Esophagus muscularis mucosa (tissue), 4 donors: ENCODE data around the gene RFNG. TPM values are rescaled to one million over a fixed set of nuclear protein-coding genes. Genes with fewer than 3 reads are reported as not detected.

Experiments
- DNase-seq: peaks from one replicate; pipeline ENCODE4 v3.0.0-alpha.2; 2017; ENCODE audit errors: extremely low spot score
- H3K27ac ChIP-seq, 4 donors: fragments of 200-600 bp; sonication (generic); replicated peaks in 1 of 4; 1 replicate in 3 of 4; 2 replicates in 1 of 4; pipeline ENCODE4 v1.5.1; 2016 to 2019; ENCODE audit warnings: mild to moderate bottlenecking in 1 of 4
- H3K27me3 ChIP-seq, 4 donors: fragments of 200-600 bp; sonication (generic); one replicate each; pipeline versions ENCODE4 v1.5.1 to v1.6.0; 2016 to 2019
- H3K36me3 ChIP-seq, 4 donors: fragments of 200-600 bp; sonication (generic); one replicate each; pipeline ENCODE4 v1.5.1; 2016 to 2019
- H3K4me1 ChIP-seq, 4 donors: fragments of 200-600 bp; sonication (generic); one replicate each; pipeline ENCODE4 v1.5.1; 2016 to 2019
- H3K4me3 ChIP-seq, 4 donors: fragments of 200-600 bp; sonication (generic); 1 replicate in 2 of 4; 2 replicates in 2 of 4; pipeline ENCODE4 v1.5.1; 2016 to 2019; ENCODE audit warnings: mild to moderate bottlenecking in 4 of 4, moderate library complexity in 1 of 4
- H3K9me3 ChIP-seq, 4 donors: fragments of 200-600 bp; sonication (generic); 1 replicate in 3 of 4; 2 replicates in 1 of 4; pipeline ENCODE4 v1.5.1; 2016 to 2019
- EP300 ChIP-seq: sonication (generic); formaldehyde crosslinking; IDR thresholded peaks from one replicate; pipeline ENCODE4 v1.6.1; 2017; ENCODE audit warnings: antibody characterized with exemption
- POLR2A ChIP-seq: fragments of 450-650 bp; IDR thresholded peaks from one replicate; pipeline ENCODE4 v1.6.1; 2017; ENCODE audit warnings: antibody characterized with exemption, moderate library complexity, mild to moderate bottlenecking, low read depth
- POLR2AphosphoS5 ChIP-seq, 2 donors: sonication (generic); formaldehyde crosslinking; IDR thresholded peaks; one replicate each; pipeline ENCODE4 v1.6.1; 2017; ENCODE audit warnings: antibody characterized with exemption in 2 of 2
- WGBS: methylation state at CpG from one replicate; pipeline ENCODE4 v1.1.5; 2018; 5-methylcytosine and 5-hydroxymethylcytosine counted together
- intact Hi-C: fragments of 100-400 bp; cut with DNase I; formaldehyde crosslinking; loops from one replicate; pipeline ENCODE4 v1.15.1; 2023
- total RNA-seq, 4 donors: library from RNA; depleted of rRNA; stranded (reverse); fragments of >200 nt; gene quantifications; one replicate each; pipeline versions ENCODE4 v1.1.0 to v1.2.1, GENCODE V29; 2016
- TF ChIP-seq, protein P1 (sequence below), 3 experiments: fragments of 200-600 bp in 2 of 3; fragments of 450-650 bp in 1 of 3; sonication (generic) in 2 of 3; IDR thresholded peaks; one replicate each; pipeline ENCODE4 v1.5.1; 2017 to 2019; ENCODE audit warnings: antibody characterized with exemption in 3 of 3, mild to moderate bottlenecking in 2 of 3, moderate library complexity in 1 of 3

Gene RFNG
- total RNA-seq, 4 donors from 2014 or later: 32.4 to 54.8 (median 42.5) TPM

DNA sequence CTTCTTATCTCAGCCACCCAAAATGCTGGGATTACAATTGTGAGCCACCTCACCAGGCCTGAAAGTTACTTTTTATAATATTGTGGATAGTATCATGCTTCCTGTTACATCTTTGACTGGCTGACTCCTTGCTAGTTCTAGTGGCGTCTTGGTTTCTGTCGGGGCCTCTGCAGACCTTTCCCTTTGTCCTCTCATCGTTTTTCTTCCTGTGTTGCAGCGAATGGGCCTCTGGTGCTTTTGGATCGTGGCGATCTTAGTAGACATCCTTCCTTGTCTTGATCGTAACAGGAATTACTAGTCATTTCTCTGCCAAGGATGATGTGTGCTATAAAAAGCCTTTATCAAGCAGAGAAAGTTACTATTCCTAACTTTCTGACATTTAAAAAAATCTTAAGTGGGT lies 53.4 kb downstream of the RFNG start:
- 92% methylated on average over 7 of the region's 7 CpGs for WGBS
- no peak overlapping the region for H3K4me3 ChIP-seq
- H3K27ac ChIP-seq: no peak overlapping the region
- DNase-seq: no peak
- no peaks in the 10 kb centered on the region for H3K27me3 ChIP-seq
- no peak for TF ChIP-seq EP300
- TF ChIP-seq, protein P1, sequence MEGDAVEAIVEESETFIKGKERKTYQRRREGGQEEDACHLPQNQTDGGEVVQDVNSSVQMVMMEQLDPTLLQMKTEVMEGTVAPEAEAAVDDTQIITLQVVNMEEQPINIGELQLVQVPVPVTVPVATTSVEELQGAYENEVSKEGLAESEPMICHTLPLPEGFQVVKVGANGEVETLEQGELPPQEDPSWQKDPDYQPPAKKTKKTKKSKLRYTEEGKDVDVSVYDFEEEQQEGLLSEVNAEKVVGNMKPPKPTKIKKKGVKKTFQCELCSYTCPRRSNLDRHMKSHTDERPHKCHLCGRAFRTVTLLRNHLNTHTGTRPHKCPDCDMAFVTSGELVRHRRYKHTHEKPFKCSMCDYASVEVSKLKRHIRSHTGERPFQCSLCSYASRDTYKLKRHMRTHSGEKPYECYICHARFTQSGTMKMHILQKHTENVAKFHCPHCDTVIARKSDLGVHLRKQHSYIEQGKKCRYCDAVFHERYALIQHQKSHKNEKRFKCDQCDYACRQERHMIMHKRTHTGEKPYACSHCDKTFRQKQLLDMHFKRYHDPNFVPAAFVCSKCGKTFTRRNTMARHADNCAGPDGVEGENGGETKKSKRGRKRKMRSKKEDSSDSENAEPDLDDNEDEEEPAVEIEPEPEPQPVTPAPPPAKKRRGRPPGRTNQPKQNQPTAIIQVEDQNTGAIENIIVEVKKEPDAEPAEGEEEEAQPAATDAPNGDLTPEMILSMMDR (IDR thresholded peaks at IDR 0.05): no peak
- no peak for TF ChIP-seq POLR2A
- no peak for TF ChIP-seq POLR2AphosphoS5 (IDR thresholded peaks at IDR 0.05)
- H3K4me1 ChIP-seq: peaks cover 5 to 11% (median 9%) of the 10 kb centered on the region in 4 donors
- H3K36me3 ChIP-seq: peaks cover 0 to 38% (median 32%) of the 10 kb centered on the region in 4 donors
- H3K9me3 ChIP-seq: no peaks in the 10 kb centered on the region
- intact Hi-C loops: no loop called here

Other genes starting within 250 kb of the RFNG start
- gene GCGR, start 247.7 kb downstream of the RFNG start, total RNA-seq: under 1 TPM in 2 of 4 donors, not detected in 2; 0.17 to 0.40 TPM
- gene MCRIP1, start 218.5 kb downstream of the RFNG start, total RNA-seq: 100 to 1,000 TPM in 3 of 4 donors, 10 to 100 TPM in 1; 83.5 to 146 (median 114) TPM
- not detected for gene PPP1R27, start 216.8 kb downstream of the RFNG start, total RNA-seq
- gene P4HB, start 191.3 kb downstream of the RFNG start, total RNA-seq: 100 to 1,000 TPM; 269 to 334 (median 313) TPM
- 100 to 1,000 TPM; 115 to 229 (median 202) TPM for gene ARHGDIA, start 180.5 kb downstream of the RFNG start, total RNA-seq
- 10 to 100 TPM; 44.0 to 67.7 (median 56.5) TPM for gene ALYREF, start 160.2 kb downstream of the RFNG start, total RNA-seq
- gene ANAPC11, start 160.1 kb downstream of the RFNG start, total RNA-seq: 100 to 1,000 TPM; 131 to 139 (median 135) TPM
- 1 to 10 TPM in 1 of 4 donors, under 1 TPM in 1, not detected in 2; 0.78 to 1.8 TPM for gene NPB, start 149.6 kb downstream of the RFNG start, total RNA-seq
- gene PCYT2, start 140.4 kb downstream of the RFNG start, total RNA-seq: 10 to 100 TPM; 27.4 to 38.7 (median 33.3) TPM
- gene SIRT7, start 133.6 kb downstream of the RFNG start, total RNA-seq: 10 to 100 TPM; 13.9 to 27.0 (median 19.9) TPM
- gene MAFG, start 124.1 kb downstream of the RFNG start, total RNA-seq: 10 to 100 TPM; 23.7 to 41.7 (median 33.6) TPM
- gene PYCR1, start 114.5 kb downstream of the RFNG start, total RNA-seq: 1 to 10 TPM; 2.1 to 6.5 (median 4.6) TPM
- not detected for gene MYADML2, start 104.6 kb downstream of the RFNG start, total RNA-seq
- gene NOTUM, start 90.6 kb downstream of the RFNG start, total RNA-seq: under 1 TPM in 1 of 4 donors, not detected in 3; 0.83 TPM
- 10 to 100 TPM; 15.9 to 18.4 (median 17.3) TPM for gene ASPSCR1, start 74.2 kb downstream of the RFNG start, total RNA-seq
- gene CENPX, start 28.9 kb downstream of the RFNG start, total RNA-seq: 100 to 1,000 TPM in 2 of 4 donors, 10 to 100 TPM in 2; 62.5 to 109 (median 95.5) TPM
- 10 to 100 TPM in 2 of 4 donors, 1 to 10 TPM in 2; 6.6 to 15.8 (median 11.5) TPM for gene LRRC45, start 28.5 kb downstream of the RFNG start, total RNA-seq
- 1 to 10 TPM; 1.8 to 2.5 (median 2.2) TPM for gene RAC3, start 20.1 kb downstream of the RFNG start, total RNA-seq
- 100 to 1,000 TPM in 2 of 4 donors, 10 to 100 TPM in 2; 78.6 to 135 (median 102) TPM for gene DCXR, start 14.1 kb downstream of the RFNG start, total RNA-seq
- 100 to 1,000 TPM in 2 of 4 donors, 10 to 100 TPM in 2; 64.4 to 108 (median 85.4) TPM for gene GPS1, start 87 bp upstream of the RFNG start, total RNA-seq
- 10 to 100 TPM; 42.2 to 77.1 (median 52.6) TPM for gene DUS1L, start 14.0 kb upstream of the RFNG start, total RNA-seq
- gene FASN, start 46.4 kb upstream of the RFNG start, total RNA-seq: 10 to 100 TPM; 30.3 to 63.6 (median 44.8) TPM
- gene CCDC57, start 161.0 kb upstream of the RFNG start, total RNA-seq: 10 to 100 TPM in 3 of 4 donors, 1 to 10 TPM in 1; 8.4 to 21.6 (median 16.4) TPM
- 10 to 100 TPM; 17.0 to 28.8 (median 23.4) TPM for gene SLC16A3, start 177.2 kb upstream of the RFNG start, total RNA-seq
- 10 to 100 TPM; 47.2 to 65.5 (median 61.0) TPM for gene CSNK1D, start 221.9 kb upstream of the RFNG start, total RNA-seq